ENCODE measurements around the gene UNC13C.

The UNC13C gene

GRCh38 chr15:54307252-54307902 lies 329.1 kb downstream of the UNC13C start:
- Histone ChIP-seq H3K4me1 (ENCODE audit: insufficient read depth, poor library complexity, severe bottlenecking) (no peaks in the 10 kb centered on the region), H3K27ac (ENCODE audit: poor library complexity, severe bottlenecking) (no peak overlapping the region), H3K4me3 (ENCODE audit: severe bottlenecking) (no peak overlapping the region), H3K27me3 (ENCODE audit: insufficient read depth, poor library complexity, severe bottlenecking) (peaks cover 24% of the 10 kb centered on the region), H3K9me3 (ENCODE audit: severe bottlenecking) (no peaks in the 10 kb centered on the region), H3K36me3 (ENCODE audit: low read depth) (no peaks in the 10 kb centered on the region)
- no peak for ATAC-seq (ENCODE audit: low read depth)
- DNase-seq (ENCODE audit: low spot score) = no peak
- no peak for TF ChIP-seq CTCF (IDR thresholded peaks at IDR 0.05; ENCODE audit: poor library complexity, severe bottlenecking)

- no peaks in the 10 kb centered on the region for H3K9me3 ChIP-seq (ENCODE audit: severe bottlenecking)
- peaks cover 24% of the 10 kb centered on the region for H3K27me3 ChIP-seq (ENCODE audit: insufficient read depth, poor library complexity, severe bottlenecking)
- H3K4me3 ChIP-seq (ENCODE audit: severe bottlenecking) = no peak overlapping the region
- no peak for TF ChIP-seq CTCF (IDR thresholded peaks at IDR 0.05; ENCODE audit: poor library complexity, severe bottlenecking)
- H3K36me3 ChIP-seq (ENCODE audit: low read depth) = no peaks in the 10 kb centered on the region
- H3K27ac ChIP-seq (ENCODE audit: poor library complexity, severe bottlenecking) = no peak overlapping the region
- DNase-seq (ENCODE audit: low spot score) (no peak), ATAC-seq (ENCODE audit: low read depth) (no peak)
- no peaks in the 10 kb centered on the region for H3K4me1 ChIP-seq (ENCODE audit: insufficient read depth, poor library complexity, severe bottlenecking)
Observed at GRCh38 chr15:54307926-54308325, 329.7 kb downstream of the UNC13C start.

- no peak overlapping the region for H3K27ac ChIP-seq (ENCODE audit: poor library complexity, severe bottlenecking)
- ATAC-seq (ENCODE audit: low read depth) = no peak
- no peak for TF ChIP-seq CTCF (IDR thresholded peaks at IDR 0.05; ENCODE audit: poor library complexity, severe bottlenecking)
Observed at GRCh38 chr15:54312528-54312927, 334.3 kb downstream of the UNC13C start.

GRCh38 chr15:54321426-54321825 lies 343.2 kb downstream of the UNC13C start:
- Histone ChIP-seq H3K4me1 (ENCODE audit: insufficient read depth, poor library complexity, severe bottlenecking) (no peaks in the 10 kb centered on the region), H3K27me3 (ENCODE audit: insufficient read depth, poor library complexity, severe bottlenecking) (peaks cover 17% of the 10 kb centered on the region), H3K4me3 (ENCODE audit: severe bottlenecking) (no peak overlapping the region), H3K36me3 (ENCODE audit: low read depth) (no peaks in the 10 kb centered on the region), H3K27ac (ENCODE audit: poor library complexity, severe bottlenecking) (no peak overlapping the region), H3K9me3 (ENCODE audit: severe bottlenecking) (no peaks in the 10 kb centered on the region)
- no peak for TF ChIP-seq CTCF (IDR thresholded peaks at IDR 0.05; ENCODE audit: poor library complexity, severe bottlenecking)
- ATAC-seq (ENCODE audit: low read depth) (no peak), DNase-seq (ENCODE audit: low spot score) (no peak)

More at GRCh38 chr15:54312528-54312927, 334.3 kb downstream of the UNC13C start:
- Histone ChIP-seq H3K4me1 (ENCODE audit: insufficient read depth, poor library complexity, severe bottlenecking) (no peaks in the 10 kb centered on the region), H3K36me3 (ENCODE audit: low read depth) (no peaks in the 10 kb centered on the region), H3K9me3 (ENCODE audit: severe bottlenecking) (peaks cover 2% of the 10 kb centered on the region), H3K4me3 (ENCODE audit: severe bottlenecking) (no peak overlapping the region), H3K27me3 (ENCODE audit: insufficient read depth, poor library complexity, severe bottlenecking) (peaks cover 16% of the 10 kb centered on the region)
- DNase-seq (ENCODE audit: low spot score) = no peak

- TF ChIP-seq CTCF (IDR thresholded peaks at IDR 0.05; ENCODE audit: poor library complexity, severe bottlenecking) = no peak
- ATAC-seq (ENCODE audit: low read depth) (no peak), DNase-seq (ENCODE audit: low spot score) (no peak)
- no peak overlapping the region for H3K4me3 ChIP-seq (ENCODE audit: severe bottlenecking)
- peaks cover 15% of the 10 kb centered on the region for H3K27me3 ChIP-seq (ENCODE audit: insufficient read depth, poor library complexity, severe bottlenecking)
- no peaks in the 10 kb centered on the region for H3K9me3 ChIP-seq (ENCODE audit: severe bottlenecking)
- no peaks in the 10 kb centered on the region for H3K36me3 ChIP-seq (ENCODE audit: low read depth)
- H3K4me1 ChIP-seq (ENCODE audit: insufficient read depth, poor library complexity, severe bottlenecking) = no peaks in the 10 kb centered on the region
- no peak overlapping the region for H3K27ac ChIP-seq (ENCODE audit: poor library complexity, severe bottlenecking)
Observed at GRCh38 chr15:54322341-54322740, 344.1 kb downstream of the UNC13C start.
